ENCODE data around the gene PRKAR1B. TPM values are rescaled to one million over a fixed set of nuclear protein-coding genes. Genes with fewer than 3 reads are reported as not detected.

The PRKAR1B gene
- polyA plus RNA-seq, 3 donors from 2014 or later, result 3.0 to 6.1 (median 3.9) TPM

DNA sequence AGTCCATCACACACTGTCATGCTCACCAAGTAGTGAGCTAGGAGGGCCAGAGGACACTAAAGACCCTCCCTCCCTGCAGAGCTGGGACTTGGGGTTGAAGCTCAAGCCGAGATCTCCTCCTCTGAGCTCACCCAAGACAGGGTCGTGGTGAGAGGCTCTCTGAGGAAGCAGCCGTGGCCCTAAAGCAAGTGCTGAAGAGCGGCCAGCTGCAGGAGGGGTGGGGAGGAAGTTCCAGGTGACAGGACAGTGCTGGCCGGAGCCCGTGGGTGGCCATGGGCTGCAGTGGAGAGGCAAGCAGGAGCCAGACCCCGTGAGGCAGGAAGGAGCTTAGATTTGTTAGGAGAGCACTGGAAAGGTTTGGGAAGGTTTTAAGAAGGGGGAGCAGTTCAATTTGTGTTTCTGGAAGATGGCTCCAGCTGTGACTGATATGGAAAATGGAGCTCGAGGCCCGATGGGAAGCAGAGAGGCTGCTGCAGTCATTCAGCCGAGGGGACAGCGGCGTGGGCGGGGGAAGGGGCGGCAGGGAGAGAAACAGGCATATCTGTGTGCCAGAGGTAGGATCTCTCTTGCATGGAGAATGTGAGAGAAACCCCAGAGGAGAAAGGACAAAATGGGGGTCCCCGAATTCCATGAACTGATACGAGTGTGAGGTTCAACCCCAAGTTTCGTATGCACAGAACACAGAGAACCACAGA is 27.5 kb downstream of the PRKAR1B start:
- no peak for DNase-seq
- no peak overlapping the region for H3K4me3 Mint-ChIP-seq
- H3K36me3 Mint-ChIP-seq, result peaks cover 0 to 3% (median 0%) of the 10 kb centered on the region in 3 donors
- H3K4me1 Mint-ChIP-seq, result no peaks in the 10 kb centered on the region
- peaks cover 0 to 14% (median 6%) of the 10 kb centered on the region in 6 donors for H3K9me3 Mint-ChIP-seq
- no peak overlapping the region for H3K27ac Mint-ChIP-seq
- peaks cover 0 to 6% (median 2%) of the 10 kb centered on the region in 3 donors for H3K27me3 Mint-ChIP-seq (ENCODE audit: low read depth in 3 of 3)

DNA sequence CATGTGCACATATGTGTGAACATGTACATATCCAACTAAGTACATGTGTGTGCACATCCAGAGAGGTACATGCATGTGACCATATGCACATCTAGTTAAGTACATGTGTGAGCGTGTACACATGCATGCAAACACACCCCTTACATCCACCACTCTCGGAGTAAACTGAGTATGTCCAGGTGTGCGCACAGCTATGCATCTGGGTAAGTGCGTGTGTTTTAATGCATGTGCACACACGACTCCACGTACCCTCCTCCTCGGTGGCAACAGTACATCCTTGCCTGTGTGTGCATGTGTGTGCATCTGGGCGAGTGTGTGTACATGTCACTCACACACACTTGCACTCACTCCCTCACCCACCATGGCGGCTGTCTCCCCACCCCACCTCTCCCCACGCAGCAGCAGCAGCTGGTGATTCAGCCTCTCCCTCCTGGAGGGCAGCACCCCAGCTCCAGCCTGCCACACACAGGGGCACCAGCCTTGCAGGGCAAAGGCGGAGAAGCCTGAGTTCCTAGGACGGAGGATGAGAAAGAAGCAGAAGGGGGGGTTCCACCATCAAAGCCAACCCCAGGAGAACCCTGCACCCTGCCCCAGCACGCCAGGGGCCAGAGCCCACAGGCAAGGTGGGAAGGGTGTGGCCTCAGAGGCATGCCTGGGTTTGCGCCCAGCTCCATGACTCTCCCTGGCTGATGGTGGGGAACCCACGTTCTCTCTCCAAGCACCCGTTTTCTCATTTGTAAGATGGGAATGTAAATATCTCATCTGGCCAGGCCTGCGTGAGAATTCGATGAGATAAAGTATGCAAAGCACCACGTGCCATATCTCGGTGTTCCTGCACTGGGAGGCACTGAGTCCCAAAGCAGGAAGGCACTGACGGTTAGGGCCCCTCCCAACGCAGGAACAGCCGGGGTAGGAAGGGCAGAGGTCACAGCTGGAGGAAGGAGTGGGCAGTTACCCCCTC is 28.3 kb downstream of the PRKAR1B start:
- H3K27me3 Mint-ChIP-seq (ENCODE audit: low read depth in 3 of 3), result peaks cover 0 to 6% (median 2%) of the 10 kb centered on the region in 3 donors
- H3K27ac Mint-ChIP-seq, result no peak overlapping the region
- no peaks in the 10 kb centered on the region for H3K4me1 Mint-ChIP-seq
- no peak for DNase-seq
- no peak overlapping the region for H3K4me3 Mint-ChIP-seq
- H3K36me3 Mint-ChIP-seq, result peaks cover 0 to 3% (median 0%) of the 10 kb centered on the region in 3 donors
- peaks cover 0 to 14% (median 6%) of the 10 kb centered on the region in 6 donors for H3K9me3 Mint-ChIP-seq

GRCh38 chr7:696812-697551 is 30.1 kb downstream of the PRKAR1B start:
- no peak for DNase-seq
- peaks cover 0 to 6% (median 0%) of the 10 kb centered on the region in 3 donors for H3K27me3 Mint-ChIP-seq (ENCODE audit: low read depth in 3 of 3)
- H3K27ac Mint-ChIP-seq, result no peak overlapping the region
- H3K4me3 Mint-ChIP-seq, result no peak overlapping the region
- peaks cover 0 to 3% (median under 1%) of the 10 kb centered on the region in 6 donors for H3K9me3 Mint-ChIP-seq
- no peaks in the 10 kb centered on the region for H3K4me1 Mint-ChIP-seq
- H3K36me3 Mint-ChIP-seq, result peaks cover 0 to 1% (median 0%) of the 10 kb centered on the region in 3 donors

DNA sequence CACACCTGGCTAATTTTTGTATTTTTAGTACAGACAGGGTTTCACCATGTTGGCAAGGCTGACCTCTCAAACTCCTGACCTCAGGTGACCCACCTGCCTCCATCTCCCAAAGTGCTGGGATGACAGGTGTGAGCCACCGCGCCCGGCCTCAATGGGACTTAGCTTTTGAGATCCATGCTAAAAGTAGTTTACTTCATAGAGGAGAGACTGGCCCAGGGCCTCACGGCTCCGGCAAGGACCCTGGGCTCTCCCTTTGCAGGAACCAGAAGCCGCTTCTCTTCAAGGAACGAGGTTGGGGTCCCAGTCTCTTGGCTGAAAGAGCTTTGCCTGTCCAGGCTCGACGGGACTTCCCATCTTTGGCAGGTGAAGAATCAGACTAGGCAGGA is 30.7 kb downstream of the PRKAR1B start:
- Mint-ChIP-seq H3K9me3 (peaks cover 0 to 5% (median under 1%) of the 10 kb centered on the region in 6 donors), H3K27me3 (ENCODE audit: low read depth in 3 of 3) (peaks cover 0 to 6% (median 2%) of the 10 kb centered on the region in 3 donors), H3K27ac (no peak overlapping the region), H3K4me1 (no peaks in the 10 kb centered on the region), H3K4me3 (no peak overlapping the region), H3K36me3 (peaks cover 0 to 2% (median 0%) of the 10 kb centered on the region in 3 donors)
- no peak for DNase-seq

DNA sequence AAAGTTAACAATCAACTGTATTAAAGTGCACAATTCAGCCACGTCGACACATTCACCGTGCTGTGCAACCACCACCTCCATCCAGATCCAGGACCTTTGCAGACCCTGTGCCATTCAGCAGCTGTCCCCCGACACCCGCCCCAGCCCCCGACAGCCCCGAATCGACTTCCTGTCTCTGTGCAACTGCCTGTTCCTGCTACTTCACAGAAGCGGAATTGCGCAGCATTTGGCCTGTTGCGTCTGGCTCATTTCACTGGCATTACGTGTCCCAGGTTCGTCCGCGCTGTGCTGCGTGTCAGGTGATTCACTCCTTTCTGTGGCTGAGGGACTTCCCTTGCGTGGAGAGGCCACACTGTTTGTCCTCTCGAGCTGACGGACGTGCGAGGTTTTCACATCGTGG is 33.8 kb downstream of the PRKAR1B start:
- Mint-ChIP-seq H3K27ac (no peak overlapping the region), H3K36me3 (peaks cover 5 to 8% (median 6%) of the 10 kb centered on the region in 3 donors)

DNA sequence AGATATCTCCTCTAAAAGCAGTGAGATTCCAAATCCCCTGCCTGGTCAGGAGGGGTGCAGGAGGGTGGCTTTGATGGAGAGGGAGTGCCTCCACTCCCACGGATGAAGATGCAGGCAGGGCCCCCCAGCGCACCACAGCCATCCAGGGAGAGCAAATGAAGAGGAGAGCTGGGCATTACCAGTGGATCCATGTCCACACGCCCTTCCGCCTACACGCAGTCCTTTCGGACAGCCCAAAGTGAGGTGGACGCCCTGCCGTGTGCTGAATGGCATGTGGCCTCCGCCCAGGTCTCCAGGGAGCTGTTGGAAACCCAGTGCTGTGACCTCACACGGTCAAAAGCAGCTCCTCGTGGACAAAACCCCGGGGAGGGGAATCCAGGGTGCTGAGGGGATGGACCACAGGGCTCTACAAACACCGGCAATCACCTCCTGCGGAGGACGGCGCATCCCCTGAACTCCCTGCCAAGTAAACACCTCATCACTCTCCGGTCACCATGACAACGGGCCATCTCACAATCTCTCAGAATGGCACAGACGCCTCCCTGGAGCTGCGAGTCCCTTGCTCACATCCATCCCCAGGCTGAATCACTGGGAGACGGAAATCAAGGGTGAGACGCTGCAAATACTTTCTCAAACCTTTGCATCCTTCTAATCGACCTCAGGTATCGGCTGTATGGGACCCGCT is 35.6 kb downstream of the PRKAR1B start:
- H3K36me3 Mint-ChIP-seq, result peaks cover 6 to 17% (median 14%) of the 10 kb centered on the region in 3 donors
- H3K4me1 Mint-ChIP-seq, result no peaks in the 10 kb centered on the region
- H3K4me3 Mint-ChIP-seq, result no peak overlapping the region
- no peak overlapping the region for H3K27ac Mint-ChIP-seq
- DNase-seq, result no peak
- H3K27me3 Mint-ChIP-seq (ENCODE audit: low read depth in 3 of 3), result peaks cover 0 to 2% (median 0%) of the 10 kb centered on the region in 3 donors
- H3K9me3 Mint-ChIP-seq, result peaks cover 10 to 22% (median 20%) of the 10 kb centered on the region in 6 donors

More for the DNA sequence above, 33.8 kb downstream of the PRKAR1B start:
- H3K9me3 Mint-ChIP-seq, result peaks cover 2 to 12% (median 9%) of the 10 kb centered on the region in 6 donors
- H3K27me3 Mint-ChIP-seq (ENCODE audit: low read depth in 3 of 3), result peaks cover 0 to 2% (median 0%) of the 10 kb centered on the region in 3 donors
- H3K4me1 Mint-ChIP-seq, result no peaks in the 10 kb centered on the region
- no peak for DNase-seq
- H3K4me3 Mint-ChIP-seq, result no peak overlapping the region

GRCh38 chr7:690478-691360 is 36.4 kb downstream of the PRKAR1B start:
- H3K9me3 Mint-ChIP-seq, result peaks cover 12 to 29% (median 26%) of the 10 kb centered on the region in 6 donors
- no peak overlapping the region for H3K4me3 Mint-ChIP-seq
- H3K27ac Mint-ChIP-seq, result no peak overlapping the region
- H3K36me3 Mint-ChIP-seq, result peaks cover 6 to 21% (median 16%) of the 10 kb centered on the region in 3 donors
- no peaks in the 10 kb centered on the region for H3K4me1 Mint-ChIP-seq
- DNase-seq, result no peak
- H3K27me3 Mint-ChIP-seq (ENCODE audit: low read depth in 3 of 3), result peaks cover 0 to 2% (median 2%) of the 10 kb centered on the region in 3 donors

GRCh38 chr7:685540-685939 is 41.5 kb downstream of the PRKAR1B start:
- H3K4me3 Mint-ChIP-seq, result no peak overlapping the region
- no peak overlapping the region for H3K27ac Mint-ChIP-seq
- no peak for DNase-seq
- peaks cover 6 to 24% (median 20%) of the 10 kb centered on the region in 3 donors for H3K36me3 Mint-ChIP-seq
- H3K9me3 Mint-ChIP-seq, result peaks cover 14 to 34% (median 26%) of the 10 kb centered on the region in 6 donors
- H3K27me3 Mint-ChIP-seq (ENCODE audit: low read depth in 3 of 3), result peaks cover 0 to 2% (median 0%) of the 10 kb centered on the region in 3 donors
- H3K4me1 Mint-ChIP-seq, result no peaks in the 10 kb centered on the region

- Mint-ChIP-seq H3K9me3 (peaks cover 14 to 34% (median 25%) of the 10 kb centered on the region in 6 donors), H3K36me3 (peaks cover 11 to 27% (median 20%) of the 10 kb centered on the region in 3 donors), H3K27me3 (ENCODE audit: low read depth in 3 of 3) (peaks cover 0 to 2% (median 0%) of the 10 kb centered on the region in 3 donors), H3K27ac (peak overlapping the region in 1 of 6 donors; percentile 17), H3K4me3 (no peak overlapping the region), H3K4me1 (no peaks in the 10 kb centered on the region)
- no peak for DNase-seq
Observed at GRCh38 chr7:684416-684815, 42.7 kb downstream of the PRKAR1B start.

GRCh38 chr7:683526-684205 is 43.4 kb downstream of the PRKAR1B start:
- Mint-ChIP-seq H3K9me3 (peaks cover 13 to 30% (median 22%) of the 10 kb centered on the region in 6 donors), H3K4me1 (no peaks in the 10 kb centered on the region), H3K4me3 (no peak overlapping the region), H3K36me3 (peaks cover 11 to 29% (median 18%) of the 10 kb centered on the region in 3 donors), H3K27me3 (ENCODE audit: low read depth in 3 of 3) (peaks cover 0 to 2% (median 0%) of the 10 kb centered on the region in 3 donors), H3K27ac (no peak overlapping the region)
- no peak for DNase-seq

GRCh38 chr7:682810-683209 is 44.3 kb downstream of the PRKAR1B start:
- Mint-ChIP-seq H3K36me3 (peaks cover 7 to 26% (median 16%) of the 10 kb centered on the region in 3 donors), H3K27me3 (ENCODE audit: low read depth in 3 of 3) (peaks cover 0 to 2% (median 0%) of the 10 kb centered on the region in 3 donors), H3K4me3 (no peak overlapping the region), H3K4me1 (no peaks in the 10 kb centered on the region), H3K9me3 (peaks cover 10 to 25% (median 17%) of the 10 kb centered on the region in 6 donors), H3K27ac (no peak overlapping the region)
- DNase-seq, result no peak
